ENCODE data around the gene CBL. TPM values are rescaled to one million over a fixed set of nuclear protein-coding genes. Genes with fewer than 3 reads are reported as not detected.

CBL gene
- polyA plus RNA-seq, 4 donors, result 2.2 to 10.1 (median 4.3) TPM

GRCh38 chr11:119316016-119316728 is 110.0 kb downstream of the CBL start:
- peaks cover 0 to 52% (median 0%) of the 10 kb centered on the region in 3 donors for H3K4me1 ChIP-seq (ENCODE audit: control insufficient read depth in 3 of 3, insufficient read depth in 2 of 3, low read depth in 1 of 3, low read length in 2 of 3)
- FAIRE-seq, result no peak
- peaks cover 0 to 29% (median 0%) of the 10 kb centered on the region in 3 donors for H3K36me3 ChIP-seq (ENCODE audit: control insufficient read depth in 3 of 3, insufficient read depth in 2 of 3, low read depth in 1 of 3, low read length in 3 of 3)
- H3K27me3 ChIP-seq (ENCODE audit: control insufficient read depth in 3 of 3, insufficient read depth in 3 of 3, low read length in 3 of 3), result peaks cover 4 to 65% (median 9%) of the 10 kb centered on the region in 3 donors
- peak in 1 of 2 donors; percentile 47 for DNase-seq
- WGBS, 3 donors, result 0 to 1% (median 1%) methylated on average over 43 to 46 of the region's 46 CpGs
- peak overlapping the region; percentile 24 to 65 (median 34) for H3K4me3 ChIP-seq (ENCODE audit: low read depth in 1 of 3, low read length in 3 of 3)
- H3K27ac ChIP-seq (ENCODE audit: low read depth in 1 of 3, low read length in 2 of 3), result peak overlapping the region in 2 of 3 donors; percentile 68 to 72
- no peaks in the 10 kb centered on the region for H3K9me3 ChIP-seq (ENCODE audit: control insufficient read depth in 2 of 2, insufficient read depth in 1 of 2, low read depth in 1 of 2, low read length in 1 of 2)

- 2 to 10% (median 7%) methylated on average over 45 to 74 of the region's 74 CpGs for WGBS, 3 donors
- H3K27me3 ChIP-seq (ENCODE audit: control insufficient read depth in 3 of 3, insufficient read depth in 3 of 3, low read length in 3 of 3), result peaks cover 4 to 69% (median 9%) of the 10 kb centered on the region in 3 donors
- peaks cover 0 to 22% (median 0%) of the 10 kb centered on the region in 3 donors for H3K36me3 ChIP-seq (ENCODE audit: control insufficient read depth in 3 of 3, insufficient read depth in 2 of 3, low read depth in 1 of 3, low read length in 3 of 3)
- peaks cover 0 to 58% (median 0%) of the 10 kb centered on the region in 3 donors for H3K4me1 ChIP-seq (ENCODE audit: control insufficient read depth in 3 of 3, insufficient read depth in 2 of 3, low read depth in 1 of 3, low read length in 2 of 3)
- peak within 1 kb of the TSS; percentile 24 to 65 (median 34) for H3K4me3 ChIP-seq (ENCODE audit: low read depth in 1 of 3, low read length in 3 of 3)
- DNase-seq, result peak in 1 of 2 donors; percentile 56
- no peak for FAIRE-seq
- peak within 1 kb of the TSS in 2 of 3 donors; percentile 69 to 87 for H3K27ac ChIP-seq (ENCODE audit: low read depth in 1 of 3, low read length in 2 of 3)
- H3K9me3 ChIP-seq (ENCODE audit: control insufficient read depth in 2 of 2, insufficient read depth in 1 of 2, low read depth in 1 of 2, low read length in 1 of 2), result no peaks in the 10 kb centered on the region
These were observed 110.8 kb downstream of the CBL start, which contains the start of gene MCAM for GRCh38 chr11:119316729-119317591. MCAM (minus strand) TSS chr11:119317130; CDS start chr11:119317101, 29 bp downstream.

GRCh38 chr11:119317592-119318239 is 111.6 kb downstream of the CBL start:
- H3K27ac ChIP-seq (ENCODE audit: low read depth in 1 of 3, low read length in 2 of 3), result peak overlapping the region in 2 of 3 donors; percentile 69 to 87
- 60 to 80% (median 71%) methylated on average over 14 of the region's 14 CpGs for WGBS, 3 donors
- H3K27me3 ChIP-seq (ENCODE audit: control insufficient read depth in 3 of 3, insufficient read depth in 3 of 3, low read length in 3 of 3), result peaks cover 4 to 69% (median 9%) of the 10 kb centered on the region in 3 donors

GRCh38 chr11:119318240-119319135 is 112.3 kb downstream of the CBL start:
- Histone ChIP-seq H3K4me1 (ENCODE audit: control insufficient read depth in 3 of 3, insufficient read depth in 2 of 3, low read depth in 1 of 3, low read length in 2 of 3) (peaks cover 0 to 58% (median 0%) of the 10 kb centered on the region in 3 donors), H3K27me3 (ENCODE audit: control insufficient read depth in 3 of 3, insufficient read depth in 3 of 3, low read length in 3 of 3) (peaks cover 4 to 69% (median 9%) of the 10 kb centered on the region in 3 donors), H3K9me3 (ENCODE audit: control insufficient read depth in 2 of 2, insufficient read depth in 1 of 2, low read depth in 1 of 2, low read length in 1 of 2) (no peaks in the 10 kb centered on the region), H3K4me3 (ENCODE audit: low read depth in 1 of 3, low read length in 3 of 3) (no peak overlapping the region), H3K27ac (ENCODE audit: low read depth in 1 of 3, low read length in 2 of 3) (peak overlapping the region in 2 of 3 donors; percentile 69 to 87), H3K36me3 (ENCODE audit: control insufficient read depth in 3 of 3, insufficient read depth in 2 of 3, low read depth in 1 of 3, low read length in 3 of 3) (peaks cover 0 to 11% (median 0%) of the 10 kb centered on the region in 3 donors)
- FAIRE-seq (no peak), DNase-seq (peak; percentile 30 to 60)
- WGBS, 3 donors, result 65 to 73% (median 73%) methylated on average over 22 of the region's 22 CpGs

More at GRCh38 chr11:119317592-119318239, 111.6 kb downstream of the CBL start:
- no peak for DNase-seq
- Histone ChIP-seq H3K36me3 (ENCODE audit: control insufficient read depth in 3 of 3, insufficient read depth in 2 of 3, low read depth in 1 of 3, low read length in 3 of 3) (peaks cover 0 to 15% (median 0%) of the 10 kb centered on the region in 3 donors), H3K4me3 (ENCODE audit: low read depth in 1 of 3, low read length in 3 of 3) (peak overlapping the region in 1 of 3 donors; percentile 24), H3K9me3 (ENCODE audit: control insufficient read depth in 2 of 2, insufficient read depth in 1 of 2, low read depth in 1 of 2, low read length in 1 of 2) (no peaks in the 10 kb centered on the region), H3K4me1 (ENCODE audit: control insufficient read depth in 3 of 3, insufficient read depth in 2 of 3, low read depth in 1 of 3, low read length in 2 of 3) (peaks cover 0 to 58% (median 0%) of the 10 kb centered on the region in 3 donors)
- no peak for FAIRE-seq

GRCh38 chr11:119319136-119319699 is 113.1 kb downstream of the CBL start:
- peaks cover 4 to 67% (median 9%) of the 10 kb centered on the region in 3 donors for H3K27me3 ChIP-seq (ENCODE audit: control insufficient read depth in 3 of 3, insufficient read depth in 3 of 3, low read length in 3 of 3)
- peak overlapping the region in 2 of 3 donors; percentile 69 to 87 for H3K27ac ChIP-seq (ENCODE audit: low read depth in 1 of 3, low read length in 2 of 3)
- FAIRE-seq, result no peak
- DNase-seq, result no peak
- 67 to 71% (median 70%) methylated on average over 8 of the region's 8 CpGs for WGBS, 3 donors
- no peaks in the 10 kb centered on the region for H3K9me3 ChIP-seq (ENCODE audit: control insufficient read depth in 2 of 2, insufficient read depth in 1 of 2, low read depth in 1 of 2, low read length in 1 of 2)
- peaks cover 0 to 10% (median 0%) of the 10 kb centered on the region in 3 donors for H3K36me3 ChIP-seq (ENCODE audit: control insufficient read depth in 3 of 3, insufficient read depth in 2 of 3, low read depth in 1 of 3, low read length in 3 of 3)
- H3K4me3 ChIP-seq (ENCODE audit: low read depth in 1 of 3, low read length in 3 of 3), result no peak overlapping the region
- H3K4me1 ChIP-seq (ENCODE audit: control insufficient read depth in 3 of 3, insufficient read depth in 2 of 3, low read depth in 1 of 3, low read length in 2 of 3), result peaks cover 0 to 58% (median 0%) of the 10 kb centered on the region in 3 donors

GRCh38 chr11:119319700-119320239 is 113.6 kb downstream of the CBL start:
- FAIRE-seq, result no peak
- peak in 1 of 2 donors; percentile 17 for DNase-seq
- Histone ChIP-seq H3K4me3 (ENCODE audit: low read depth in 1 of 3, low read length in 3 of 3) (no peak overlapping the region), H3K27ac (ENCODE audit: low read depth in 1 of 3, low read length in 2 of 3) (peak overlapping the region in 2 of 3 donors; percentile 69 to 87), H3K4me1 (ENCODE audit: control insufficient read depth in 3 of 3, insufficient read depth in 2 of 3, low read depth in 1 of 3, low read length in 2 of 3) (peaks cover 0 to 56% (median 0%) of the 10 kb centered on the region in 3 donors), H3K9me3 (ENCODE audit: control insufficient read depth in 2 of 2, insufficient read depth in 1 of 2, low read depth in 1 of 2, low read length in 1 of 2) (no peaks in the 10 kb centered on the region), H3K27me3 (ENCODE audit: control insufficient read depth in 3 of 3, insufficient read depth in 3 of 3, low read length in 3 of 3) (peaks cover 4 to 61% (median 9%) of the 10 kb centered on the region in 3 donors), H3K36me3 (ENCODE audit: control insufficient read depth in 3 of 3, insufficient read depth in 2 of 3, low read depth in 1 of 3, low read length in 3 of 3) (peaks cover 0 to 5% (median 0%) of the 10 kb centered on the region in 3 donors)
- 48 to 58% (median 57%) methylated on average over 11 of the region's 11 CpGs for WGBS, 3 donors

All from small intestine (tissue), 7 donors.